HepG2 (cell line): Measurements from ENCODE around the gene TOP3B. TPM values are rescaled to one million over a fixed set of nuclear protein-coding genes. Genes with fewer than 3 reads are reported as not detected.

ENCODE experiments used
- AHR ChIP-seq: IDR thresholded peaks from 2 replicates; pipeline ENCODE4 v1.6.1; 2018; ENCODE audit warnings: missing genetic modification reagents, missing compliant biosample characterization
- ERF ChIP-seq: IDR thresholded peaks from 2 replicates; pipeline ENCODE4 v1.6.1; 2018; ENCODE audit warnings: missing biosample characterization, missing genetic modification reagents
- HHEX ChIP-seq: IDR thresholded peaks from 2 replicates; pipeline ENCODE4 v1.6.1; 2016; ENCODE audit warnings: control low read depth
- HNRNPK ChIP-seq: fragments of 200-400 bp; formaldehyde crosslinking; IDR thresholded peaks from 2 replicates; pipeline ENCODE4 v1.6.1; 2018; ENCODE audit warnings: low read length, low read depth, moderate library complexity, mild to moderate bottlenecking; ENCODE audit not compliant: poor library complexity, severe bottlenecking
- NFYB ChIP-seq: sonication (generic); formaldehyde crosslinking; IDR thresholded peaks from 2 replicates; pipeline ENCODE4 v1.4.0; 2020; ENCODE audit warnings: missing genetic modification reagents
- RBM39 ChIP-seq: fragments of 200-400 bp; formaldehyde crosslinking; IDR thresholded peaks from one replicate; pipeline ENCODE4 v1.6.1; 2018; ENCODE audit warnings: antibody characterized with exemption, mild to moderate bottlenecking, low read depth, low read length; ENCODE audit not compliant: poor library complexity, severe bottlenecking
- RXRB ChIP-seq: IDR thresholded peaks from 2 replicates; pipeline ENCODE4 v1.6.1; 2016; ENCODE audit warnings: borderline replicate concordance, missing genetic modification reagents, missing compliant biosample characterization
- SKI ChIP-seq: fragments of 450-650 bp; IDR thresholded peaks from one replicate; pipeline ENCODE4 v1.6.1; 2018; ENCODE audit warnings: mild to moderate bottlenecking; ENCODE audit not compliant: partially characterized antibody
- ZNF224 ChIP-seq: sonication (generic); formaldehyde crosslinking; IDR thresholded peaks from 2 replicates; pipeline ENCODE4 v1.5.0; 2020; ENCODE audit warnings: mild to moderate bottlenecking, missing genetic modification reagents
- ZNF260 ChIP-seq: sonication (generic); formaldehyde crosslinking; IDR thresholded peaks from 2 replicates; pipeline ENCODE4 v1.4.0; 2020; ENCODE audit warnings: missing genetic modification reagents, low read depth, mild to moderate bottlenecking, borderline replicate concordance
- ZNF512 ChIP-seq: sonication (generic); formaldehyde crosslinking; IDR thresholded peaks from 2 replicates; pipeline ENCODE4 v1.4.0; 2020; ENCODE audit warnings: mild to moderate bottlenecking, missing genetic modification reagents
- ZNF775 ChIP-seq: sonication (generic); formaldehyde crosslinking; IDR thresholded peaks from 2 replicates; pipeline ENCODE4 v1.4.0; 2020; ENCODE audit warnings: missing genetic modification reagents, mild to moderate bottlenecking, moderate library complexity, borderline replicate concordance
- ZNF781 ChIP-seq: sonication (generic); formaldehyde crosslinking; IDR thresholded peaks from 2 replicates; pipeline ENCODE4 v1.5.1; 2020; ENCODE audit warnings: borderline replicate concordance, mild to moderate bottlenecking, missing genetic modification reagents; ENCODE audit errors: not compliant biosample characterization
- ZSCAN21 ChIP-seq: sonication (generic); formaldehyde crosslinking; IDR thresholded peaks from 2 replicates; pipeline ENCODE4 v1.8.0; 2022; ENCODE audit warnings: mild to moderate bottlenecking, missing genetic modification reagents, moderate library complexity, borderline replicate concordance
- polyA plus RNA-seq, 8 experiments: library from polyadenylated mRNA; depleted of rRNA in 3 of 8; stranded (reverse) in 7 of 8; unstranded in 1 of 8; fragments of >200 nt; fragmentation: Illumina TruSeq in 4 of 8; extraction: Trizol in 4 of 8; gene quantifications; 2 replicates each; pipeline versions ENCODE4 v1.2.1 to v1.2.3, GENCODE V29; 2011 to 2016; ENCODE audit warnings: low read depth in 4 of 8, missing spikeins in 1 of 8, mixed read lengths in 1 of 8; ENCODE audit not compliant: insufficient read depth in 1 of 8
- total RNA-seq, 5 experiments: library from RNA; depleted of rRNA; stranded (reverse); fragments of >200 nt; fragmentation: Illumina TruSeq; extraction: Trizol; gene quantifications; 2 replicates each; pipeline ENCODE4 v1.2.3, GENCODE V29; 2016; ENCODE audit warnings: low read depth in 1 of 5
- TF ChIP-seq, protein P1 (sequence below): sonication (generic); formaldehyde crosslinking; IDR thresholded peaks from 2 replicates; pipeline ENCODE4 v1.4.0; 2020; ENCODE audit warnings: missing genetic modification reagents
- TF ChIP-seq, protein P2 (sequence below): sonication (generic); formaldehyde crosslinking; IDR thresholded peaks from 2 replicates; pipeline ENCODE4 v1.4.0; 2020; ENCODE audit warnings: mild to moderate bottlenecking, missing genetic modification reagents
- TF ChIP-seq, protein P3 (sequence below): sonication (generic); formaldehyde crosslinking; conservative IDR thresholded peaks from 2 replicates; pipeline ENCODE4 v1.8.0; 2022; ENCODE audit warnings: low read depth, missing genetic modification reagents
- TF ChIP-seq, protein P4 (sequence below): IDR thresholded peaks from 2 replicates; pipeline ENCODE4 v1.6.1; 2016; ENCODE audit warnings: missing genetic modification reagents, missing compliant biosample characterization
- TF ChIP-seq, protein P5 (sequence below): sonication (generic); formaldehyde crosslinking; IDR thresholded peaks from 2 replicates; pipeline ENCODE4 v1.8.1; 2023; ENCODE audit warnings: mild to moderate bottlenecking, moderate library complexity, missing genetic modification reagents

TOP3B gene
- total and polyA plus RNA-seq, 2 of the 13 experiments (the other 11 are each of a cell fraction or from before 2014, with no cell fraction given), result 28.5 to 29.7 TPM

GRCh38 chr22:21938071-21938822 is 44.3 kb downstream of the TOP3B start (continued):
- TF ChIP-seq ZNF512 (CRISPR knock-in tag), result no peak
- no peak for TF ChIP-seq ZNF260
- TF ChIP-seq, protein P1, sequence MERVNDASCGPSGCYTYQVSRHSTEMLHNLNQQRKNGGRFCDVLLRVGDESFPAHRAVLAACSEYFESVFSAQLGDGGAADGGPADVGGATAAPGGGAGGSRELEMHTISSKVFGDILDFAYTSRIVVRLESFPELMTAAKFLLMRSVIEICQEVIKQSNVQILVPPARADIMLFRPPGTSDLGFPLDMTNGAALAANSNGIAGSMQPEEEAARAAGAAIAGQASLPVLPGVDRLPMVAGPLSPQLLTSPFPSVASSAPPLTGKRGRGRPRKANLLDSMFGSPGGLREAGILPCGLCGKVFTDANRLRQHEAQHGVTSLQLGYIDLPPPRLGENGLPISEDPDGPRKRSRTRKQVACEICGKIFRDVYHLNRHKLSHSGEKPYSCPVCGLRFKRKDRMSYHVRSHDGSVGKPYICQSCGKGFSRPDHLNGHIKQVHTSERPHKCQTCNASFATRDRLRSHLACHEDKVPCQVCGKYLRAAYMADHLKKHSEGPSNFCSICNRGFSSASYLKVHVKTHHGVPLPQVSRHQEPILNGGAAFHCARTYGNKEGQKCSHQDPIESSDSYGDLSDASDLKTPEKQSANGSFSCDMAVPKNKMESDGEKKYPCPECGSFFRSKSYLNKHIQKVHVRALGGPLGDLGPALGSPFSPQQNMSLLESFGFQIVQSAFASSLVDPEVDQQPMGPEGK (CRISPR knock-in tag), result peak; percentile 100
- TF ChIP-seq, protein P2, sequence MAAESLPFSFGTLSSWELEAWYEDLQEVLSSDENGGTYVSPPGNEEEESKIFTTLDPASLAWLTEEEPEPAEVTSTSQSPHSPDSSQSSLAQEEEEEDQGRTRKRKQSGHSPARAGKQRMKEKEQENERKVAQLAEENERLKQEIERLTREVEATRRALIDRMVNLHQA (CRISPR knock-in tag), result no peak
- peak; percentile 70 for TF ChIP-seq ERF
- TF ChIP-seq, protein P3, sequence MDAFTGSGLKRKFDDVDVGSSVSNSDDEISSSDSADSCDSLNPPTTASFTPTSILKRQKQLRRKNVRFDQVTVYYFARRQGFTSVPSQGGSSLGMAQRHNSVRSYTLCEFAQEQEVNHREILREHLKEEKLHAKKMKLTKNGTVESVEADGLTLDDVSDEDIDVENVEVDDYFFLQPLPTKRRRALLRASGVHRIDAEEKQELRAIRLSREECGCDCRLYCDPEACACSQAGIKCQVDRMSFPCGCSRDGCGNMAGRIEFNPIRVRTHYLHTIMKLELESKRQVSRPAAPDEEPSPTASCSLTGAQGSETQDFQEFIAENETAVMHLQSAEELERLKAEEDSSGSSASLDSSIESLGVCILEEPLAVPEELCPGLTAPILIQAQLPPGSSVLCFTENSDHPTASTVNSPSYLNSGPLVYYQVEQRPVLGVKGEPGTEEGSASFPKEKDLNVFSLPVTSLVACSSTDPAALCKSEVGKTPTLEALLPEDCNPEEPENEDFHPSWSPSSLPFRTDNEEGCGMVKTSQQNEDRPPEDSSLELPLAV (CRISPR knock-in tag), result no peak
- peak; percentile 44; the same call in 1 of the 2 replicates for TF ChIP-seq RXRB
- TF ChIP-seq ZNF781 (CRISPR knock-in tag), result peak; percentile 21
- 0 out of 2 replicates have a peak, but pooled peaks have one; percentile 26 for TF ChIP-seq ZNF224 (CRISPR knock-in tag)
- 0 out of 2 replicates have a peak, but pooled peaks have one; percentile 33 for TF ChIP-seq HHEX (CRISPR knock-in tag)
- TF ChIP-seq ZSCAN21 (CRISPR knock-in tag), result peak; percentile 92; the same call in 1 of the 2 replicates
- peak; percentile 93 for TF ChIP-seq RBM39
- TF ChIP-seq HNRNPK, result peak; percentile 52
- peak; percentile 24 for TF ChIP-seq SKI
- 0 out of 2 replicates have a peak, but pooled peaks have one; percentile 64 for TF ChIP-seq AHR
- TF ChIP-seq, protein P4, sequence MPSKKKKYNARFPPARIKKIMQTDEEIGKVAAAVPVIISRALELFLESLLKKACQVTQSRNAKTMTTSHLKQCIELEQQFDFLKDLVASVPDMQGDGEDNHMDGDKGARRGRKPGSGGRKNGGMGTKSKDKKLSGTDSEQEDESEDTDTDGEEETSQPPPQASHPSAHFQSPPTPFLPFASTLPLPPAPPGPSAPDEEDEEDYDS (CRISPR knock-in tag), result peak; percentile 58; the same call in 1 of the 2 replicates
- TF ChIP-seq, protein P5, sequence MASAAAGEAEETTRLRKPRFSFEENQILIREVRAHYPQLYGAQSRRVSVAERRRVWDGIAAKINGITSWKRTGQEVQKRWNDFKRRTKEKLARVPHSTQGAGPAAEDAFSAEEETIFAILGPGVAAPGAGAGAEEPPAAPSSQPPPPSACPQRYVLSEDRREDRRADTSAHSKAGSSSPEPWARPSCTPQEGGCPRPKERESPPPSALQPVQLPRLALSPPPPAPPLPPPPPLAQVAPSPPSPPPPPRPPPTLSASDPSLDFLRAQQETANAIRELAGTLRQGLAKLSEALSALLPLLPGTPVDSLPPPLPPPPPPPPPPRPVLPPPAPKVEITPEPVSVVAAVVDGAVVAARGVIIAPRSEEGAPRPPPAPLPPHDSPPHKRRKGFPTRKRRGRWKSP (CRISPR knock-in tag), result peak; percentile 81
- TF ChIP-seq ZNF775 (CRISPR knock-in tag), result no peak
- no peak for TF ChIP-seq NFYB
